ENCODE measurements around the gene A1BG.

DNA sequence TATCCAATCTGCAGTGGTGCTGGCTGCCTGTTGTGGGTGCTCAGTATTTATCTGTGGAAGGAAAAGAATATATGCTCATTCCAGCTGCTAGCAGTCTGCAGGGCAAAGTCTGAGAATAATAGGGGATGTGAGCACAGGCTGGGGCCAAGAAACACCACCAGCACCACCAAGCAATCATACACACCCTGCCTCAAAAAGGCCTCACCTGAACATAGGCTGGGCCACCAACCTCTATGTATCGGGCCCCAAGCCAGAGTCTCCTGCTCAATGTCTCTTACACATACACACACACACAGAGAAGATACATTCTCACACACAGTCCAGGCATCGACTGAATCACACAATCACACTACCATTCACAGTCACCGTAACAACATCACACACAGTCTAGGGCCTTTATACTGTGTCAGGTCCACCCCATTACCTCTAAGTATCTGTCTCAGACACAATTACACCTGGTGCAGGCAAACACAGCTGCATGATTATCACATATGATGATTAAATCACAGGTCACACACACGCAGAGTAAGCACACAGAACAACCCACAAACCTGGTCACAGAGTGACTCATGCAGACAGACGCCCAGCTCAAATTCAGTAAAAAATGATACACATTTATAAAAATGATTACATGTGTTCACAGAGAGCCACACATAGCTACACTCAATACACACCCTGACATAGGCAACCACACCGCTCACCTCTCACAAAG, 27.8 kb downstream of the A1BG start:
- TF ChIP-seq, protein P1, sequence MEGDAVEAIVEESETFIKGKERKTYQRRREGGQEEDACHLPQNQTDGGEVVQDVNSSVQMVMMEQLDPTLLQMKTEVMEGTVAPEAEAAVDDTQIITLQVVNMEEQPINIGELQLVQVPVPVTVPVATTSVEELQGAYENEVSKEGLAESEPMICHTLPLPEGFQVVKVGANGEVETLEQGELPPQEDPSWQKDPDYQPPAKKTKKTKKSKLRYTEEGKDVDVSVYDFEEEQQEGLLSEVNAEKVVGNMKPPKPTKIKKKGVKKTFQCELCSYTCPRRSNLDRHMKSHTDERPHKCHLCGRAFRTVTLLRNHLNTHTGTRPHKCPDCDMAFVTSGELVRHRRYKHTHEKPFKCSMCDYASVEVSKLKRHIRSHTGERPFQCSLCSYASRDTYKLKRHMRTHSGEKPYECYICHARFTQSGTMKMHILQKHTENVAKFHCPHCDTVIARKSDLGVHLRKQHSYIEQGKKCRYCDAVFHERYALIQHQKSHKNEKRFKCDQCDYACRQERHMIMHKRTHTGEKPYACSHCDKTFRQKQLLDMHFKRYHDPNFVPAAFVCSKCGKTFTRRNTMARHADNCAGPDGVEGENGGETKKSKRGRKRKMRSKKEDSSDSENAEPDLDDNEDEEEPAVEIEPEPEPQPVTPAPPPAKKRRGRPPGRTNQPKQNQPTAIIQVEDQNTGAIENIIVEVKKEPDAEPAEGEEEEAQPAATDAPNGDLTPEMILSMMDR (IDR thresholded peaks at IDR 0.05; ENCODE audit: poor library complexity): no peak
- no peak for TF ChIP-seq EZH2 (IDR thresholded peaks at IDR 0.05; ENCODE audit: borderline replicate concordance)
- TF ChIP-seq EZH2phosphoT487 (IDR thresholded peaks at IDR 0.05; ENCODE audit: low read depth, severe bottlenecking, unreplicated experiment): no peak
